GM18873 (cell line): ENCODE measurements around the gene PFDN6.

Experiments
- ATAC-seq: cut with Tn5 transposase; IDR thresholded peaks from one replicate; pipeline ENCODE4 v1.9.1; 2021; ENCODE audit warnings: mild to moderate bottlenecking, moderate library complexity, moderate number of reproducible peaks; ENCODE audit not compliant: unreplicated experiment, low FRiP score

Gene PFDN6

GRCh38 chr6:33314943-33315792 is 25.8 kb downstream of the PFDN6 start:
- ATAC-seq: no peak

- no peak for ATAC-seq
Measured at GRCh38 chr6:33315793-33316602, 26.6 kb downstream of the PFDN6 start.

DNA sequence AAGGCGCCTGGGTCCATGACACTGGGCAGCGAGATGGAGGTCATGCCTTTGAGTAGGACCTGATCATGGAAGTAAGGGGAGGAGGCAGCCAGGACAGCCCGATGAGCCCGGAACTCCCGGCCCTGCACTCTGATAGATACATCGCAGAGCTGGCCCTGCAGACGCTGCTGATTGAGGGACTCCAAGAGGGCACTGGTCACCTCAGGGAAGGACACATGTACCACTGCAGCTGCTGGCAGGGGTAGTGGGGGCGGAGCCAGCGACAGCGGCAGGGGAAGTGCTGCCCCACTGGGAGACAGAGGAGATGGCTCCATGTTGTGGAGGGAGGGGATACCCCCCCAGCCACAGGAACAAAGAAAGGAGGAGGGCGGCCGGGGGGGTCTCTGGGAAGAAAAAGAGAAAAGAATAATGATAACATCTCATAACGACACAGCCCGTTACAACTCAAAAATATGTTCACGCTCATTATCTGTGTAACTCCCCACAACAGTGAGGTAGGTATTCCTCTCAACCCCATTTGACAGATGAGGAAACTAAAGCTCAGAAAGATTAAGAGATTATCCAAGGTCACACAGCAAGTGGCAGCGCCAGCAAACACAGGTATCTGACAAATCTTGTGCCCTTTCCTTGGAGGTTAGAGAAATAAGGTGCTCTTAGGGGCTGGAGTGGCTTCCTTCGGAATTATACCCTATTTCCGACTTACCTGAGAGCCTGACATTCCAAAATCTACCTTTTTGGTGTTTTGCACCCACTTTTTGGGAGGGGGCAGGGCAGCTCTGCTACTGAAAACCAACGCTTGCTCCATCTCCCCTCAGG is 27.4 kb downstream of the PFDN6 start:
- ATAC-seq: no peak

DNA sequence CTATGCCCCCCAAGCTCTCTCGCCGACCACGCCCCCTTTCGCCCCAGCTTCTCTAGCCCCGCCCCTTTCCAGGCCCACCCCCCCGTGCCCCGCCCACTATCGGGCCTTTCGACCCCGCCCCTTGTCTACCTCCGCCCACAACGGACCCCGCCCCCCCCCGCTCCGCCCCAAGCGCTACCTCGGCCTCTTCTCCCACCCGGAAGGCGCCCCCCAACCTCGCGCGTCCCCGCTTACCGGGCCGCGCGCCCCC is 27.9 kb downstream of the PFDN6 start:
- no peak for ATAC-seq

GRCh38 chr6:33317669-33318425 is 28.4 kb downstream of the PFDN6 start, which contains the start of gene ZBTB22:
Gene ZBTB22, minus strand, starts transcription at chr6:33317744. Its CDS starts 828 bp downstream, at chr6:33316916.
- ATAC-seq: peak; percentile 44

GRCh38 chr6:33318426-33319073 is 29.1 kb downstream of the PFDN6 start:
- no peak for ATAC-seq

DNA sequence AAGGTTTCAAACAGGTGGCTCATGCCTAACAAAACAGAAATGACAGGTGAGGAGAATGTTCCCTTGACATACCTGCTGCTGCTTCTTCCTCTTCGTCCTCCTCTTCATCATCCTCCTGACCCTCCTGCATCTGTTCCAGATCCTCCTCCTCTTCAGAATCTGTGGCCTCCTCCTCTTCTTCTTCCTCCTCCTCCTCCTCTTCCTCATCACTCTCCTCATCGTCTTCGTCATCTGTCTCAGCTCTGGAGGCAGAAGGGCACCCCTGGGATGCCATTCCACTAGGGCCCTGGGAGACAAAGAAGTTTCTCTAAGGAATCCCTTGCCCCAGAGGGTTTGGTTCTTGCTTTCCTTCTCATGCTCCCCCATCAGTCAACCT is 30.5 kb downstream of the PFDN6 start:
- no peak for ATAC-seq

DNA sequence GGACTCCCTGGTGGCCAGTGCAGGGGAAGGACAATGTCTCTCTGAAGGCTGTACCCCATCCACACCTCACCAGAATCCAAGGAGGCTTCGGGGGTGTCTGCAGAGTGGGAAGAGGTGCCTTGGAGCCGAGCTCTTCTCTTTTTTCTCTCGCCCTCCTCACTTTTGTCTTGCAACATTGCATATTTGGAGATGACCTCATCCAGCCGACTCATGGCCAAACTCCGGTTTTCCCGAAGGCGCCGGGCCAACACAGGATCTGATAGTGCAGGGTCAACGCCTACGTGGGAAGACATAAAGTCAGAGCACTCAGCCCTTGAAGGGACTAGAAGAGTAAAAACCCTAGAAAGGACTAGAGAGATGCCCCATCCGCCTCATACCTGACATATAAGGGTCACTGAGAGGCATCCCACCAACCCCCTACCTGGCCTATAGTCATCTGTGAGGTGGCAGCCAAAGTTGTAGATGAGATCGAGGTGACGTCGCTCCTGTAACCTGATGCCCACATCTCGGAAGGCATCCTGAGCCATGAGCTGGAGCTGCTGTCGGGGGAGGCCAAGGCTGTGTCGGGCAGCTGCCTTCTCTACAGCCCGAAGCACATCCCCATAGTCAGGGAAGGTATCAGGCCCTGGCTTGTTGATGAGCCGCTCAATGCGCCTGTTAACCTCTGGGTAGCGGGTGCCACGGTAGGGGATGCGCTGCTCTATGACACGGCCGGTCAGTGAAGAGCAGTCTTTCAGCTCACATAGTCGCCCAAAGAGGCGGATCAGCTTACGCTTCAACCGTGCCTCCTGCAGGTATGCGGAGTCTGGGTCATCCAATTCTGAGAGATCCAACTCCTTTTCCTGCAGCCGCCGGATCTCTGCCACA is 31.1 kb downstream of the PFDN6 start:
- no peak for ATAC-seq

DNA sequence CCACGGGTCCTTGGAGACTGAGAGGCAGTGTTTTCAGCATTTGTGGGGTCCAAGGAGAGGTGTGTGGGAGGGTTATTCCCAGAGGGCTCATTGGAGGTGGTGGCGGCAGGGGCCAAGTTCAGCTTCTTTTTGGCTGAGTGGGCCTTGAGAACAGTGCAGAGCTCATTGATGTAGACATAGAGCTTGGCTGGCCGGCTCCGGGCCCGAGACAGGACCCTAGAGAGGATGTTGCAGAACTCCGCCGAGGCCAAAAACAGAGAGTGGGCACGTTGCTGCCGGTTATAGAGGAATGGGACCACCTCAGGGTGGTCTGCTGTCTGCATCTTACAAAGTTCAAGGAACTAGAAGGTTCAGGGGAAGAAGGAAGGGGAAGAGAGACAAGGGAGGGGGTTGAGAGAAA is 31.8 kb downstream of the PFDN6 start:
- ATAC-seq: no peak

DNA sequence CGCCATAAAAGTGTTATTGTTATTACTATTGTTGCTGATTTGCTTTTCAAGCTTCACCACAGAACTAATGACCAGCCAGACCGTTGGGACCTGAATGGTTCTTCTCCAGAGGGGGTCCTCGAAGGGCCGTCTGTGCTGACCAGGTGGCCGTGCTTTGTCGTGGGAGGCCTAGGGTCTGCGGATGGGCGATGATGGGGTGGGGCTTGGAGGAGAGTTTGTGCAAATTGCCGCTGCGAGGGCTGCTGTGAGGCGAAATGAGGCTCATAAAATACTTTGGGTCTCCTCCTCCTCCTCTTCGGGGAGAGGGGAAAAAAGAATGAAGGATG is 34.2 kb downstream of the PFDN6 start:
- no peak for ATAC-seq

GRCh38 chr6:33324125-33324524 is 34.7 kb downstream of the PFDN6 start:
- ATAC-seq: no peak

- no peak for ATAC-seq
Measured at GRCh38 chr6:33329058-33329457, 39.7 kb downstream of the PFDN6 start.

DNA sequence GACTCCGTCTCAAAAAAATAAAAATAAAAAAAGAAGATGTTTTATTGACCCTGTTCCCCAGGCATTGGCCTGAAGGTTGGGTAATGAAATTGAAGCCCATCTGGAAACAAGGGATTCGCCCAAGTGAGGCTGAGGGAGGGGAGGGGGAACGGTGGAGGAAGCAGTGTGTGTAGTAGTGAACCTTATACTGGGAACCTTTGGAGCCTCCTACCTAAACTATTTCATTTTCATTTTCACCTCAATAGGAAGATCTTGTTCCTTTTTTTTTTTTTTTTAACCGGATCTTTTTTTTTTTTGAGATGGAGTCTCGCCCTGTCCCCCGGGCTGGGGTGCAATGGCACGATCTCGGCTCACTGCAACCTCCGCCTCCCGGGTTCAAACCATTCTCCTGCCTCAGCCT is 41.3 kb downstream of the PFDN6 start:
- no peak for ATAC-seq

- ATAC-seq: no peak
Measured at GRCh38 chr6:33333666-33334065, 44.3 kb downstream of the PFDN6 start.

- no peak for ATAC-seq
Measured at GRCh38 chr6:33335916-33336315, 46.5 kb downstream of the PFDN6 start.

DNA sequence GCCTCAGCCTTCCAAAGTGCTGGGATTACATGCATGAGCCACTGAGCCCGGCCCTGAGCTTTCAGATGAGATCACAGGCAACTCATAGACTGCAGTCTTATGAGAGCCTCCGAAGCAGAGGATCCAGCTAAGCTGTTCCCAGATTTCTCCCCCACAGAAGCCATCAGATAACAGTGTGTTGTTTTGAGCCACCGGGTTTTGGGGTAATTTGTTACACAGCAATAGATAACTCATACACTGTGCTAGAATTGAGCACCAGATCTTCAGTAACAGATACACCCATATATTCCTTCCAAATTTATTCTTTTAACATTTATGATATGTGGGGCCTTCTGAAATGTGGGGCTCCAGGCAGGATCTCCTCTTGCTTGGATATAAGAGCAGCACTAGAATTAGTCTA is 47.1 kb downstream of the PFDN6 start:
- no peak for ATAC-seq

DNA sequence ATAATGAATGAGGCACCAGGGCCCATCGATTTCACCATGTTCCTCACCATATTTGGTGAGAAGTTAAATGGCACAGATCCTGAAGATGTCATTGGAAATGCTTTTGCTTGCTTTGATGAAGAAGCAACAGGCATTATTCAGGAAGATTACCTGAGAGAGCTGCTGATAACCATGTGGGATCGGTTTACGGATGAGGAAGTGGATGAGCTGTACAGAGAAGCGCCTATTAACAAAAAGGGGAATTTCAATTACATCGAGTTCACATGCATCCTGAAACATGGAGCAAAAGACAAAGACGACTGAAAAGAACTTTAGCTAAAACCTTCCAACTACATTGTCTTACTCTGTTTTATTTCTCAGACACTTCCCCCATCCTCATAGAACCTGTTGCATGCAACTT is 49.8 kb downstream of the PFDN6 start:
- no peak for ATAC-seq
